Kidney epithelial cell (primary cell): ENCODE measurements around the gene SPATA32. TPM values are rescaled to one million over a fixed set of nuclear protein-coding genes. Genes with fewer than 3 reads are reported as not detected.

Experiments
- DNase-seq: peaks from one replicate; pipeline ENCODE4 v3.0.0-alpha.2; 2010; ENCODE audit warnings: low read depth
- H3K27me3 ChIP-seq: 2 replicates; pipeline ENCODE4 v1.6.0; 2011; ENCODE audit warnings: low read length; ENCODE audit not compliant: control insufficient read depth, insufficient read depth
- H3K36me3 ChIP-seq: 2 replicates; pipeline ENCODE4 v1.5.1; 2011; ENCODE audit warnings: low read length; ENCODE audit not compliant: control insufficient read depth, insufficient read depth
- H3K4me3 ChIP-seq: 2 replicates; pipeline ENCODE4 v1.5.1; 2011; ENCODE audit warnings: low read depth, mild to moderate bottlenecking, control low read depth, low read length
- CTCF ChIP-seq: IDR thresholded peaks from 2 replicates; pipeline ENCODE4 v1.5.1; 2011; ENCODE audit warnings: mild to moderate bottlenecking, moderate library complexity, low read length, control low read depth, inconsistent platforms; ENCODE audit not compliant: insufficient read depth, poor library complexity, severe bottlenecking
- total RNA-seq: library from RNA; depleted of rRNA; stranded (reverse); fragments of >200 nt; gene quantifications from 2 replicates; pipeline ENCODE4 v1.2.3, GENCODE V29; 2015

Gene SPATA32
- total RNA-seq, 1 donor from 2014 or later: not detected

- Histone ChIP-seq H3K4me3 (no peak overlapping the region), H3K36me3 (peaks cover 9% of the 10 kb centered on the region), H3K27me3 (no peaks in the 10 kb centered on the region)
- DNase-seq: no peak
- TF ChIP-seq CTCF: no peak
Observed at GRCh38 chr17:45269912-45270311, 8.0 kb upstream of the SPATA32 start.

GRCh38 chr17:45267436-45268055 lies 5.7 kb upstream of the SPATA32 start:
- TF ChIP-seq CTCF: no peak
- Histone ChIP-seq H3K36me3 (peaks cover 5% of the 10 kb centered on the region), H3K4me3 (no peak overlapping the region), H3K27me3 (no peaks in the 10 kb centered on the region)
- no peak for DNase-seq

GRCh38 chr17:45266372-45266926 lies 4.6 kb upstream of the SPATA32 start:
- peaks cover 5% of the 10 kb centered on the region for H3K36me3 ChIP-seq
- no peak for TF ChIP-seq CTCF
- DNase-seq: no peak

GRCh38 chr17:45265821-45266220 lies 3.9 kb upstream of the SPATA32 start:
- DNase-seq: peak; percentile 72
- no peak for TF ChIP-seq CTCF
- H3K36me3 ChIP-seq: peaks cover 3% of the 10 kb centered on the region

More at GRCh38 chr17:45266372-45266926, 4.6 kb upstream of the SPATA32 start:
- Histone ChIP-seq H3K4me3 (no peak overlapping the region), H3K27me3 (no peaks in the 10 kb centered on the region)

GRCh38 chr17:45264988-45265387 lies 3.1 kb upstream of the SPATA32 start:
- H3K27me3 ChIP-seq: no peaks in the 10 kb centered on the region
- H3K4me3 ChIP-seq: no peak overlapping the region
- no peak for TF ChIP-seq CTCF
- DNase-seq: no peak
- H3K36me3 ChIP-seq: peaks cover under 1% of the 10 kb centered on the region

More at GRCh38 chr17:45265821-45266220, 3.9 kb upstream of the SPATA32 start:
- Histone ChIP-seq H3K4me3 (no peak overlapping the region), H3K27me3 (no peaks in the 10 kb centered on the region)

GRCh38 chr17:45264430-45264829 lies 2.5 kb upstream of the SPATA32 start:
- no peak for TF ChIP-seq CTCF
- no peaks in the 10 kb centered on the region for H3K27me3 ChIP-seq
- H3K4me3 ChIP-seq: no peak overlapping the region
- H3K36me3 ChIP-seq: no peaks in the 10 kb centered on the region
- no peak for DNase-seq
